ENCODE measurements around the gene SPEG. TPM values are rescaled to one million over a fixed set of nuclear protein-coding genes. Genes with fewer than 3 reads are reported as not detected.

SPEG gene
- total RNA-seq, 4 donors from 2014 or later = 12.4 to 28.9 (median 17.7) TPM

- ATAC-seq (ENCODE audit: low FRiP score) (no peak), DNase-seq (ENCODE audit: low spot score) (no peak)
- TF ChIP-seq, protein P1, sequence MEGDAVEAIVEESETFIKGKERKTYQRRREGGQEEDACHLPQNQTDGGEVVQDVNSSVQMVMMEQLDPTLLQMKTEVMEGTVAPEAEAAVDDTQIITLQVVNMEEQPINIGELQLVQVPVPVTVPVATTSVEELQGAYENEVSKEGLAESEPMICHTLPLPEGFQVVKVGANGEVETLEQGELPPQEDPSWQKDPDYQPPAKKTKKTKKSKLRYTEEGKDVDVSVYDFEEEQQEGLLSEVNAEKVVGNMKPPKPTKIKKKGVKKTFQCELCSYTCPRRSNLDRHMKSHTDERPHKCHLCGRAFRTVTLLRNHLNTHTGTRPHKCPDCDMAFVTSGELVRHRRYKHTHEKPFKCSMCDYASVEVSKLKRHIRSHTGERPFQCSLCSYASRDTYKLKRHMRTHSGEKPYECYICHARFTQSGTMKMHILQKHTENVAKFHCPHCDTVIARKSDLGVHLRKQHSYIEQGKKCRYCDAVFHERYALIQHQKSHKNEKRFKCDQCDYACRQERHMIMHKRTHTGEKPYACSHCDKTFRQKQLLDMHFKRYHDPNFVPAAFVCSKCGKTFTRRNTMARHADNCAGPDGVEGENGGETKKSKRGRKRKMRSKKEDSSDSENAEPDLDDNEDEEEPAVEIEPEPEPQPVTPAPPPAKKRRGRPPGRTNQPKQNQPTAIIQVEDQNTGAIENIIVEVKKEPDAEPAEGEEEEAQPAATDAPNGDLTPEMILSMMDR (IDR thresholded peaks at IDR 0.05) = no peak
Measured at GRCh38 chr2:219488844-219489194, 54.2 kb downstream of the SPEG start.

DNA sequence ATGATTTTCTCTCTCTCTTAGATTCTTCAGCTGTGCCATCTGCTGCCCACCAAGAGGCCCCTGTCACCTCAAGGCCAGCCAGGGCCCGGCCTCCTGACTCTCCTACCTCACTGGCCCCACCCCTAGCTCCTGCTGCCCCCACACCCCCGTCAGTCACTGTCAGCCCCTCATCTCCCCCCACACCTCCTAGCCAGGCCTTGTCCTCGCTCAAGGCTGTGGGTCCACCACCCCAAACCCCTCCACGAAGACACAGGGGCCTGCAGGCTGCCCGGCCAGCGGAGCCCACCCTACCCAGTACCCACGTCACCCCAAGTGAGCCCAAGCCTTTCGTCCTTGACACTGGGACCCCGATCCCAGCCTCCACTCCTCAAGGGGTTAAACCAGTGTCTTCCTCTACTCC lies 54.7 kb downstream of the SPEG start:
- DNase-seq (ENCODE audit: low spot score) (no peak), ATAC-seq (ENCODE audit: low FRiP score) (no peak)
- TF ChIP-seq, protein P1 (IDR thresholded peaks at IDR 0.05) = no peak

DNA sequence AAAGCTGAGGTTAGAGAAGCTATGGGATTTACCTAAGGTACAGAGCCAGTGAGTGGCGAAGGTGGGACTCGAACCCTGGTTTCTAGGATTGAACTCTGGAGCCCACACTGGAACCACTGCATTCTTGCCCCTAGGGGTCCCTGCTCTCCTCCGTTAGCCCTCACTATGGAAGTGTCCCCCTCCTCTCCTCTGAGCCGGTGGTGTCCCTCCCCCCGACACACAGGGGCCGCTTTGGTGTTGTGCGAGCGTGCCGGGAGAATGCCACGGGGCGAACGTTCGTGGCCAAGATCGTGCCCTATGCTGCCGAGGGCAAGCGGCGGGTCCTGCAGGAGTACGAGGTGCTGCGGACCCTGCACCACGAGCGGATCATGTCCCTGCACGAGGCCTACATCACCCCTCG lies 55.5 kb downstream of the SPEG start:
- DNase-seq (ENCODE audit: low spot score) = no peak

DNA sequence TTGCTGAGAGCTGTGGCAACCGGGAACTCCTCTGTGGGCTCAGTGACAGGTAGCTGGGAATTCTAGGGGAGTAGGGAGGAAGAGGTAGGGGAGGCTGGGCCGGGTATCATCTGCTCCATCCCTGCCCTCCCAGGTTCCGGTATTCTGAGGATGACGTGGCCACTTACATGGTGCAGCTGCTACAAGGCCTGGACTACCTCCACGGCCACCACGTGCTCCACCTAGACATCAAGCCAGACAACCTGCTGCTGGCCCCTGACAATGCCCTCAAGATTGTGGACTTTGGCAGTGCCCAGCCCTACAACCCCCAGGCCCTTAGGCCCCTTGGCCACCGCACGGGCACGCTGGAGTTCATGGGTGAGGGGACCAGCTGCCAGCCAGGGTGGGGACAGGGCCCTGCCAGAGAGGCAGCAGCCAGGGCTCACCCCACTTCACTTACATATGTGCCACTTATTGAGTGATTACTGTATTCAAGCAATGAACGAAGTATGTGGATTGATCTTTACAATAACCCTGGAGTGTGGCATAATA lies 56.0 kb downstream of the SPEG start:
- ATAC-seq (ENCODE audit: low FRiP score) (no peak), DNase-seq (ENCODE audit: low spot score) (no peak)
- TF ChIP-seq, protein P1 (IDR thresholded peaks at IDR 0.05) = no peak

More for the DNA sequence above, 55.5 kb downstream of the SPEG start:
- ATAC-seq (ENCODE audit: low FRiP score) = no peak
- TF ChIP-seq, protein P1 (IDR thresholded peaks at IDR 0.05) = no peak

- TF ChIP-seq, protein P1 (IDR thresholded peaks at IDR 0.05) = no peak
- no peak for ATAC-seq (ENCODE audit: low FRiP score)
- no peak for DNase-seq (ENCODE audit: low spot score)
Measured at GRCh38 chr2:219491278-219491963, 56.8 kb downstream of the SPEG start.

DNA sequence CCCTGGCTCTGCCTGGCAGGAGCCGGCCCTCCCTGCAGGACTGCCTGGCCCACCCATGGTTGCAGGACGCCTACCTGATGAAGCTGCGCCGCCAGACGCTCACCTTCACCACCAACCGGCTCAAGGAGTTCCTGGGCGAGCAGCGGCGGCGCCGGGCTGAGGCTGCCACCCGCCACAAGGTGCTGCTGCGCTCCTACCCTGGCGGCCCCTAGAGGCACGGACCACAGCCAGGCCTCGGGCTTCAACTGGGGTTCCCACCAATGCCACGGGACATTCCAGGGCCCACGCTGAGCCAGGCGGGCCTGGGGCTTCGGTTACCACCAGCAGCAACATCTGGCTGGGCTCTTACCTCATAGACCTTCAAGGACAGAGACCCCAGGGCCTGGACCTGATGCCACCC lies 57.9 kb downstream of the SPEG start:
- TF ChIP-seq, protein P1 (IDR thresholded peaks at IDR 0.05) = no peak
- ATAC-seq (ENCODE audit: low FRiP score) (no peak), DNase-seq (ENCODE audit: low spot score) (no peak)

DNA sequence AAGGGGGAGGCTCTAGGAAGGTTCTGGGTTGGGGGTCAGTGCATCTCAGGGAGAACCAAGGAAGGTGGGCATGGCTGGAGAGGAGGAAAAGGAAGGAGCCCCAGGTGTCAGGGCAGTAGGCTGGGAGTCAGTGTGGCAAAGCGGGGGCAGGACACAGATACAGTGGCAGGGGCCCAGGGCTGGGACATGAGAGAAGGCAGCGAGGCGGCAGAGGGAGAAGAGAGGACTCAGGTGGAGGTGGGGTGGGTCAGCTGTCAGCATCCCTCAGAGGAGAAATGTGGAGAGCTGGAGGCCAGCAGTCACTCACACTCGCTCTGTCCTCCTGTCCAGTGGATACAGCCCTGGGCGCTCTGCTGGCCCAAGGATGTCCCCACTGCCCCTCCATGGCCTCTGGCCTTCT lies 58.4 kb downstream of the SPEG start:
- DNase-seq (ENCODE audit: low spot score) = no peak
- ATAC-seq (ENCODE audit: low FRiP score) = no peak
- TF ChIP-seq, protein P1 (IDR thresholded peaks at IDR 0.05) = no peak
